ENCODE measurements around the gene RXRA. TPM values are rescaled to one million over a fixed set of nuclear protein-coding genes. Genes with fewer than 3 reads are reported as not detected.

Gene RXRA
- total and polyA plus RNA-seq, 2 of the 13 experiments (the other 11 are each of a cell fraction or from before 2014, with no cell fraction given) = 18.9 to 29.2 TPM

GRCh38 chr9:134382733-134383132 lies 56.5 kb downstream of the RXRA start (continued):
- TF ChIP-seq DRAP1 (CRISPR knock-in tag; IDR thresholded peaks at IDR 0.05) = no peak
- no peak for TF ChIP-seq MXI1 (IDR thresholded peaks at IDR 0.05; ENCODE audit: borderline replicate concordance, low read depth, low read length)
- no peak for TF ChIP-seq ZNF672 (CRISPR knock-in tag; IDR thresholded peaks at IDR 0.05)
- no peak for TF ChIP-seq ARID3A (IDR thresholded peaks at IDR 0.05; ENCODE audit: low read depth, low read length)
- peak; percentile 31; the same call in 1 of the 2 replicates for TF ChIP-seq UBTF (CRISPR knock-in tag; IDR thresholded peaks at IDR 0.05)
- TF ChIP-seq ZNF143 (CRISPR knock-in tag; IDR thresholded peaks at IDR 0.05) = no peak
- TF ChIP-seq ZBTB1 (CRISPR knock-in tag; IDR thresholded peaks at IDR 0.05; ENCODE audit: borderline replicate concordance) = no peak
- no peak for TF ChIP-seq DR1 (CRISPR knock-in tag; IDR thresholded peaks at IDR 0.05)
- no peak for TF ChIP-seq NR2F6 (IDR thresholded peaks at IDR 0.05)
- TF ChIP-seq NR2F6 (CRISPR knock-in tag; IDR thresholded peaks at IDR 0.05) = no peak
- no peak for TF ChIP-seq ZFX (CRISPR knock-in tag; IDR thresholded peaks at IDR 0.05; ENCODE audit: low read depth)
- no peak for TF ChIP-seq ZBTB44 (CRISPR knock-in tag; IDR thresholded peaks at IDR 0.05)
- no peak for TF ChIP-seq TEAD3 (CRISPR knock-in tag; optimal IDR thresholded peaks at IDR 0.05; ENCODE audit: borderline replicate concordance)
- TF ChIP-seq ZNF687 (CRISPR knock-in tag; IDR thresholded peaks at IDR 0.05) = peak; percentile 91
- no peak for TF ChIP-seq ZNF580 (CRISPR knock-in tag; IDR thresholded peaks at IDR 0.05; ENCODE audit: borderline replicate concordance, low read depth)
- TF ChIP-seq PRDM15 (CRISPR knock-in tag; IDR thresholded peaks at IDR 0.05) = no peak
- TF ChIP-seq ZFP62 (CRISPR knock-in tag; IDR thresholded peaks at IDR 0.05) = no peak
